ENCODE data around the gene MGMT. TPM values are rescaled to one million over a fixed set of nuclear protein-coding genes. Genes with fewer than 3 reads are reported as not detected.

The MGMT gene
- total RNA-seq, 1 experiment from 2014 or later: 21.2 TPM

GRCh38 chr10:129472696-129473555 is 5.9 kb downstream of the MGMT start:
- intact Hi-C loops (cut with micrococcal nuclease; ENCODE audit: unreplicated experiment): no loop called here
- H3K9me2 ChIP-seq (ENCODE audit: insufficient read depth): no peaks in the 10 kb centered on the region
- TF ChIP-seq EZH2 (IDR thresholded peaks at IDR 0.05; ENCODE audit: low read depth) (no peak), CTCF (conservative IDR thresholded peaks at IDR 0.05) (no peak)
- ChIA-PET CTCF (no interaction called here), POLR2A (ENCODE audit: unreplicated experiment) (no interaction called here)
- H3K27me3 ChIP-seq (ENCODE audit: insufficient read depth, low read depth): no peaks in the 10 kb centered on the region
- no peak overlapping the region for H3K4me2 ChIP-seq
- BruUV-seq (replicated peaks): no TSS peak
- no peak overlapping the region for H2AFZ ChIP-seq
- H3K4me3 ChIP-seq: no peak overlapping the region
- H3K9me3 ChIP-seq (ENCODE audit: insufficient read depth, low read depth): no peaks in the 10 kb centered on the region
- H3K4me1 ChIP-seq (replicated peaks; ENCODE audit: insufficient read depth): 0 out of 2 replicates have a peak, but pooled peaks cover under 1% of the 10 kb centered on the region
- DNase-seq: no peak
- no peaks in the 10 kb centered on the region for H3K36me3 ChIP-seq (ENCODE audit: low read depth)
- no peaks in the 10 kb centered on the region for H3F3A ChIP-seq (ENCODE audit: insufficient read depth, low read depth)
- no peaks in the 10 kb centered on the region for H3K79me2 ChIP-seq (ENCODE audit: low read depth)
- H3K27ac ChIP-seq: no peak overlapping the region
- H4K20me1 ChIP-seq (ENCODE audit: insufficient read depth): no peaks in the 10 kb centered on the region

- intact Hi-C loops (cut with micrococcal nuclease; ENCODE audit: unreplicated experiment): no loop called here
- Histone ChIP-seq H3F3A (ENCODE audit: insufficient read depth, low read depth) (no peaks in the 10 kb centered on the region), H2AFZ (no peak overlapping the region), H3K4me3 (no peak overlapping the region), H3K36me3 (ENCODE audit: low read depth) (no peaks in the 10 kb centered on the region), H3K9me2 (ENCODE audit: insufficient read depth) (no peaks in the 10 kb centered on the region), H3K27me3 (ENCODE audit: insufficient read depth, low read depth) (no peaks in the 10 kb centered on the region), H3K79me2 (ENCODE audit: low read depth) (no peaks in the 10 kb centered on the region), H4K20me1 (ENCODE audit: insufficient read depth) (no peaks in the 10 kb centered on the region), H3K9me3 (ENCODE audit: insufficient read depth, low read depth) (no peaks in the 10 kb centered on the region), H3K4me1 (replicated peaks; ENCODE audit: insufficient read depth) (no peaks in the 10 kb centered on the region), H3K4me2 (no peak overlapping the region), H3K27ac (no peak overlapping the region)
- TF ChIP-seq EZH2 (IDR thresholded peaks at IDR 0.05; ENCODE audit: low read depth) (no peak), CTCF (conservative IDR thresholded peaks at IDR 0.05) (no peak)
- ChIA-PET POLR2A (ENCODE audit: unreplicated experiment) (no interaction called here), CTCF (no interaction called here)
- no TSS peak for BruUV-seq (replicated peaks)
- no peak for DNase-seq
These were observed 7.6 kb downstream of the MGMT start for GRCh38 chr10:129474642-129475041.

GRCh38 chr10:129476431-129476830 is 9.4 kb downstream of the MGMT start:
- intact Hi-C loops (cut with micrococcal nuclease; ENCODE audit: unreplicated experiment): no loop called here
- no TSS peak for BruUV-seq (replicated peaks)
- H3K79me2 ChIP-seq (ENCODE audit: low read depth): no peaks in the 10 kb centered on the region
- H3K4me1 ChIP-seq (replicated peaks; ENCODE audit: insufficient read depth): no peaks in the 10 kb centered on the region
- no peaks in the 10 kb centered on the region for H3K9me2 ChIP-seq (ENCODE audit: insufficient read depth)
- no peak overlapping the region for H3K4me3 ChIP-seq
- CTCF ChIA-PET: no interaction called here
- no peaks in the 10 kb centered on the region for H3F3A ChIP-seq (ENCODE audit: insufficient read depth, low read depth)
- no peaks in the 10 kb centered on the region for H4K20me1 ChIP-seq (ENCODE audit: insufficient read depth)
- TF ChIP-seq CTCF (conservative IDR thresholded peaks at IDR 0.05) (no peak), EZH2 (IDR thresholded peaks at IDR 0.05; ENCODE audit: low read depth) (no peak)
- no peak for DNase-seq
- H2AFZ ChIP-seq: no peak overlapping the region
- H3K27ac ChIP-seq: no peak overlapping the region
- no peak overlapping the region for H3K4me2 ChIP-seq
- H3K9me3 ChIP-seq (ENCODE audit: insufficient read depth, low read depth): no peaks in the 10 kb centered on the region
- no peaks in the 10 kb centered on the region for H3K36me3 ChIP-seq (ENCODE audit: low read depth)
- POLR2A ChIA-PET (ENCODE audit: unreplicated experiment): no interaction called here
- no peaks in the 10 kb centered on the region for H3K27me3 ChIP-seq (ENCODE audit: insufficient read depth, low read depth)

Measured in PC-9 (cell line).